Brain microvascular endothelial cell (primary cell): ENCODE data around the gene KCNS1.
A peak's percentile ranks its signal among the peaks of the same experiment; 100 is the strongest.

ENCODE experiments used
- DNase-seq: peaks from one replicate; pipeline ENCODE4 v3.0.0-alpha.2; 2020
- H3K27ac ChIP-seq: fragments of 250-450 bp; sonication (Bioruptor Pico); 2 replicates; pipeline ENCODE4 v1.5.1; 2020; ENCODE audit warnings: mild to moderate bottlenecking, moderate library complexity
- H3K27me3 ChIP-seq: fragments of 250-450 bp; sonication (Bioruptor Pico); replicated peaks from 2 replicates; pipeline ENCODE4 v1.5.1; 2020; ENCODE audit warnings: mild to moderate bottlenecking
- H3K36me3 ChIP-seq: fragments of 250-450 bp; sonication (Bioruptor Pico); replicated peaks from 2 replicates; pipeline ENCODE4 v1.5.1; 2020; ENCODE audit warnings: mild to moderate bottlenecking
- H3K4me3 ChIP-seq: 2 replicates; pipeline ENCODE4 v1.5.1; 2011; ENCODE audit warnings: low read depth, mild to moderate bottlenecking, control low read depth, low read length, moderate library complexity
- CTCF ChIP-seq: IDR thresholded peaks from 2 replicates; pipeline ENCODE4 v1.5.1; 2011; ENCODE audit warnings: low read depth, mild to moderate bottlenecking, moderate library complexity, low read length, control low read depth, inconsistent platforms; ENCODE audit errors: missing control alignments
- in situ Hi-C: cut with HindIII; loops from 2 replicates; pipeline ENCODE4 v1.10.0; 2017; ENCODE audit warnings: low sequenced_read_pairs, low pct_ligation_motif_present

The KCNS1 gene

GRCh38 chr20:45128099-45128498, 27.2 kb upstream of the KCNS1 start:
- TF ChIP-seq CTCF, result no peak
- Histone ChIP-seq H3K27ac (no peak overlapping the region), H3K36me3 (no peaks in the 10 kb centered on the region), H3K4me3 (no peak overlapping the region), H3K27me3 (no peaks in the 10 kb centered on the region)
- no peak for DNase-seq
- in situ Hi-C loops, result no loop called here

- Histone ChIP-seq H3K36me3 (no peaks in the 10 kb centered on the region), H3K27me3 (no peaks in the 10 kb centered on the region), H3K4me3 (no peak within 1 kb of the TSS), H3K27ac (no peak within 1 kb of the TSS)
- TF ChIP-seq CTCF, result no peak
- in situ Hi-C loops, result no loop called here
- DNase-seq, result no peak
Observed at GRCh38 chr20:45124365-45124764, 23.4 kb upstream of the KCNS1 start, which contains the start of gene WFDC12. Gene WFDC12, minus strand, starts transcription at chr20:45124465. Its CDS starts 18 bp downstream, at chr20:45124447.

- no peak for TF ChIP-seq CTCF
- no peaks in the 10 kb centered on the region for H3K27me3 ChIP-seq
- no peaks in the 10 kb centered on the region for H3K36me3 ChIP-seq
- DNase-seq, result no peak
- in situ Hi-C loops, result no loop called here
- no peak overlapping the region for H3K27ac ChIP-seq
- H3K4me3 ChIP-seq, result no peak overlapping the region
Observed at GRCh38 chr20:45121388-45121787, 20.5 kb upstream of the KCNS1 start.

GRCh38 chr20:45119556-45120266, 18.8 kb upstream of the KCNS1 start:
- in situ Hi-C loops, result no loop called here
- no peak for DNase-seq
- Histone ChIP-seq H3K27me3 (no peaks in the 10 kb centered on the region), H3K4me3 (no peak overlapping the region), H3K27ac (no peak overlapping the region), H3K36me3 (no peaks in the 10 kb centered on the region)
- no peak for TF ChIP-seq CTCF

- H3K4me3 ChIP-seq, result no peak overlapping the region
- TF ChIP-seq CTCF, result peak; percentile 13
- in situ Hi-C loops, result no loop called here
- H3K27me3 ChIP-seq, result no peaks in the 10 kb centered on the region
- no peak overlapping the region for H3K27ac ChIP-seq
- no peak for DNase-seq
- no peaks in the 10 kb centered on the region for H3K36me3 ChIP-seq
Observed at GRCh38 chr20:45118028-45118427, 17.1 kb upstream of the KCNS1 start.

GRCh38 chr20:45117581-45117980, 16.7 kb upstream of the KCNS1 start:
- in situ Hi-C loops, result no loop called here
- Histone ChIP-seq H3K4me3 (no peak overlapping the region), H3K36me3 (no peaks in the 10 kb centered on the region), H3K27ac (no peak overlapping the region), H3K27me3 (no peaks in the 10 kb centered on the region)
- DNase-seq, result no peak
- TF ChIP-seq CTCF, result no peak
